Upper lobe of left lung (tissue), 4 donors: ENCODE results near the gene DEFB113.

Experiments used
- EP300 ChIP-seq, 4 donors: sonication (generic); formaldehyde crosslinking; IDR thresholded peaks; one replicate each; pipeline ENCODE4 v1.5.1; 2017; ENCODE audit warnings: antibody characterized with exemption in 4 of 4, control low read depth in 2 of 4
- POLR2A ChIP-seq, 4 donors: fragments of 450-650 bp; IDR thresholded peaks; one replicate each; pipeline ENCODE4 v1.5.1; 2016 to 2017; ENCODE audit warnings: antibody characterized with exemption in 4 of 4, mild to moderate bottlenecking in 2 of 4
- POLR2AphosphoS5 ChIP-seq, 2 donors: sonication (generic); formaldehyde crosslinking; IDR thresholded peaks; one replicate each; pipeline ENCODE4 v1.5.1; 2017; ENCODE audit warnings: antibody characterized with exemption in 2 of 2
- TF ChIP-seq, protein P1 (sequence below), 6 experiments: fragments of 450-650 bp in 4 of 6; fragments of 200-600 bp in 2 of 6; sonication (generic) in 2 of 6; IDR thresholded peaks; one replicate each; pipeline ENCODE4 v1.5.1; 2016 to 2019; ENCODE audit warnings: antibody characterized with exemption in 6 of 6

DNA sequence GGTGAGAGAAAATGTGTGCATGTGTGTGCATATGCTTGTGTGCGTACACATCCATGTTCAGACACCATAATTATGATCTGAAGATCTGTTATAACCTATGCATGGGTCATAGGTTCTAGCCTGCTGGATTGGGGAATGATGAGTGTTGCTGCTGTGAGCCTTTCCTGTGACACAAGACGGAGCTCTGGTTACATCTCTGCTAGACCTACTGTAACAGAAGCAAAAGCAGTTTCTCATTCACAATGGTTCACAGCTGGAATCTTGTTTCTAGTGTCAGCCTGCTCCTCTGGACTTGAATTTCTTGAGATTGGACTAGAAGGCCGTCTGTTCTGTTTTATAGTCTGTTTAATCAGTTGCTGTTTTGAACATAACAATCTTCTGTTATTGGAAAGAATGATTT lies 45.6 kb downstream of the DEFB113 start:
- TF ChIP-seq, protein P1, sequence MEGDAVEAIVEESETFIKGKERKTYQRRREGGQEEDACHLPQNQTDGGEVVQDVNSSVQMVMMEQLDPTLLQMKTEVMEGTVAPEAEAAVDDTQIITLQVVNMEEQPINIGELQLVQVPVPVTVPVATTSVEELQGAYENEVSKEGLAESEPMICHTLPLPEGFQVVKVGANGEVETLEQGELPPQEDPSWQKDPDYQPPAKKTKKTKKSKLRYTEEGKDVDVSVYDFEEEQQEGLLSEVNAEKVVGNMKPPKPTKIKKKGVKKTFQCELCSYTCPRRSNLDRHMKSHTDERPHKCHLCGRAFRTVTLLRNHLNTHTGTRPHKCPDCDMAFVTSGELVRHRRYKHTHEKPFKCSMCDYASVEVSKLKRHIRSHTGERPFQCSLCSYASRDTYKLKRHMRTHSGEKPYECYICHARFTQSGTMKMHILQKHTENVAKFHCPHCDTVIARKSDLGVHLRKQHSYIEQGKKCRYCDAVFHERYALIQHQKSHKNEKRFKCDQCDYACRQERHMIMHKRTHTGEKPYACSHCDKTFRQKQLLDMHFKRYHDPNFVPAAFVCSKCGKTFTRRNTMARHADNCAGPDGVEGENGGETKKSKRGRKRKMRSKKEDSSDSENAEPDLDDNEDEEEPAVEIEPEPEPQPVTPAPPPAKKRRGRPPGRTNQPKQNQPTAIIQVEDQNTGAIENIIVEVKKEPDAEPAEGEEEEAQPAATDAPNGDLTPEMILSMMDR (IDR thresholded peaks at IDR 0.05) = no peak
- TF ChIP-seq POLR2AphosphoS5 (IDR thresholded peaks at IDR 0.05) (no peak), POLR2A (IDR thresholded peaks at IDR 0.05) (no peak), EP300 (IDR thresholded peaks at IDR 0.05) (no peak)
